ENCODE data around the gene BCO1.

Gene BCO1

GRCh38 chr16:81292936-81293335, 54.4 kb downstream of the BCO1 start:
- Histone ChIP-seq H3K27ac (no peak overlapping the region), H3K36me3 (ENCODE audit: insufficient read depth, low read length) (no peaks in the 10 kb centered on the region), H3K9me3 (ENCODE audit: low read depth, low read length) (no peaks in the 10 kb centered on the region), H3K4me3 (no peak overlapping the region), H3K9ac (ENCODE audit: insufficient read length) (no peak overlapping the region)
- DNase-seq (ENCODE audit: low read depth, low spot score): no peak
- no peak for TF ChIP-seq EZH2 (IDR thresholded peaks at IDR 0.05)
- no peak for TF ChIP-seq POLR2AphosphoS5 (IDR thresholded peaks at IDR 0.05; ENCODE audit: borderline replicate concordance, low read depth, low read length)
- no peak for TF ChIP-seq FOXP2 (optimal IDR thresholded peaks at IDR 0.05; ENCODE audit: control extremely low read depth, extremely low read length, insufficient read depth)

- no peak for TF ChIP-seq EZH2 (IDR thresholded peaks at IDR 0.05)
- no peak for TF ChIP-seq POLR2AphosphoS5 (IDR thresholded peaks at IDR 0.05; ENCODE audit: borderline replicate concordance, low read depth, low read length)
- TF ChIP-seq FOXP2 (optimal IDR thresholded peaks at IDR 0.05; ENCODE audit: control extremely low read depth, extremely low read length, insufficient read depth): no peak
- Histone ChIP-seq H3K36me3 (ENCODE audit: insufficient read depth, low read length) (no peaks in the 10 kb centered on the region), H3K9me3 (ENCODE audit: low read depth, low read length) (no peaks in the 10 kb centered on the region), H3K27ac (no peak overlapping the region), H3K4me3 (no peak overlapping the region), H3K9ac (ENCODE audit: insufficient read length) (no peak overlapping the region)
- no peak for DNase-seq (ENCODE audit: low read depth, low spot score)
These were observed 55.7 kb downstream of the BCO1 start for GRCh38 chr16:81293909-81294802.

GRCh38 chr16:81296631-81297030, 58.1 kb downstream of the BCO1 start:
- TF ChIP-seq FOXP2 (optimal IDR thresholded peaks at IDR 0.05; ENCODE audit: control extremely low read depth, extremely low read length, insufficient read depth) (no peak), EZH2 (IDR thresholded peaks at IDR 0.05) (no peak), POLR2AphosphoS5 (IDR thresholded peaks at IDR 0.05; ENCODE audit: borderline replicate concordance, low read depth, low read length) (no peak)
- H3K9ac ChIP-seq (ENCODE audit: insufficient read length): no peak overlapping the region
- no peaks in the 10 kb centered on the region for H3K36me3 ChIP-seq (ENCODE audit: insufficient read depth, low read length)
- H3K4me3 ChIP-seq: no peak overlapping the region
- DNase-seq (ENCODE audit: low read depth, low spot score): no peak
- no peaks in the 10 kb centered on the region for H3K9me3 ChIP-seq (ENCODE audit: low read depth, low read length)
- H3K27ac ChIP-seq: no peak overlapping the region

GRCh38 chr16:81307770-81308169, 69.3 kb downstream of the BCO1 start:
- Histone ChIP-seq H3K9ac (ENCODE audit: insufficient read length) (no peak overlapping the region), H3K36me3 (ENCODE audit: insufficient read depth, low read length) (no peaks in the 10 kb centered on the region), H3K4me3 (no peak overlapping the region), H3K27ac (no peak overlapping the region), H3K9me3 (ENCODE audit: low read depth, low read length) (no peaks in the 10 kb centered on the region)
- TF ChIP-seq POLR2AphosphoS5 (IDR thresholded peaks at IDR 0.05; ENCODE audit: borderline replicate concordance, low read depth, low read length): no peak
- no peak for TF ChIP-seq EZH2 (IDR thresholded peaks at IDR 0.05)
- TF ChIP-seq FOXP2 (optimal IDR thresholded peaks at IDR 0.05; ENCODE audit: control extremely low read depth, extremely low read length, insufficient read depth): no peak
- DNase-seq (ENCODE audit: low read depth, low spot score): no peak

GRCh38 chr16:81310045-81310644, 71.7 kb downstream of the BCO1 start:
- H3K27ac ChIP-seq: no peak overlapping the region
- H3K36me3 ChIP-seq (ENCODE audit: insufficient read depth, low read length): no peaks in the 10 kb centered on the region
- no peak for DNase-seq (ENCODE audit: low read depth, low spot score)
- TF ChIP-seq POLR2AphosphoS5 (IDR thresholded peaks at IDR 0.05; ENCODE audit: borderline replicate concordance, low read depth, low read length): no peak
- TF ChIP-seq FOXP2 (optimal IDR thresholded peaks at IDR 0.05; ENCODE audit: control extremely low read depth, extremely low read length, insufficient read depth): no peak
- no peak for TF ChIP-seq EZH2 (IDR thresholded peaks at IDR 0.05)
- H3K9me3 ChIP-seq (ENCODE audit: low read depth, low read length): no peaks in the 10 kb centered on the region
- no peak overlapping the region for H3K4me3 ChIP-seq
- no peak overlapping the region for H3K9ac ChIP-seq (ENCODE audit: insufficient read length)

- no peaks in the 10 kb centered on the region for H3K9me3 ChIP-seq (ENCODE audit: low read depth, low read length)
- no peak overlapping the region for H3K27ac ChIP-seq
- H3K9ac ChIP-seq (ENCODE audit: insufficient read length): no peak overlapping the region
- no peak for DNase-seq (ENCODE audit: low read depth, low spot score)
- H3K4me3 ChIP-seq: no peak overlapping the region
- no peak for TF ChIP-seq EZH2 (IDR thresholded peaks at IDR 0.05)
- no peak for TF ChIP-seq POLR2AphosphoS5 (IDR thresholded peaks at IDR 0.05; ENCODE audit: borderline replicate concordance, low read depth, low read length)
- TF ChIP-seq FOXP2 (optimal IDR thresholded peaks at IDR 0.05; ENCODE audit: control extremely low read depth, extremely low read length, insufficient read depth): no peak
- H3K36me3 ChIP-seq (ENCODE audit: insufficient read depth, low read length): no peaks in the 10 kb centered on the region
These were observed 73.3 kb downstream of the BCO1 start for GRCh38 chr16:81311762-81312161.

GRCh38 chr16:81313701-81314602, 75.5 kb downstream of the BCO1 start:
- H3K27ac ChIP-seq: no peak overlapping the region
- peak overlapping the region; percentile 75 for H3K9ac ChIP-seq (ENCODE audit: insufficient read length)
- DNase-seq (ENCODE audit: low read depth, low spot score): no peak

More at GRCh38 chr16:81313701-81314602, 75.5 kb downstream of the BCO1 start:
- Histone ChIP-seq H3K4me3 (peak overlapping the region; percentile 87), H3K36me3 (ENCODE audit: insufficient read depth, low read length) (no peaks in the 10 kb centered on the region), H3K9me3 (ENCODE audit: low read depth, low read length) (no peaks in the 10 kb centered on the region)
- TF ChIP-seq FOXP2 (optimal IDR thresholded peaks at IDR 0.05; ENCODE audit: control extremely low read depth, extremely low read length, insufficient read depth) (no peak), POLR2AphosphoS5 (IDR thresholded peaks at IDR 0.05; ENCODE audit: borderline replicate concordance, low read depth, low read length) (no peak), EZH2 (IDR thresholded peaks at IDR 0.05) (no peak)

Measured in SK-N-MC (cell line).